ENCODE results near the gene SUPT6H.
"Not testable (repeated sequence)": the region's sequence is repeated elsewhere in the genome, so short reads cannot be mapped to it uniquely, and the experiment has no call there.

SUPT6H gene

DNA sequence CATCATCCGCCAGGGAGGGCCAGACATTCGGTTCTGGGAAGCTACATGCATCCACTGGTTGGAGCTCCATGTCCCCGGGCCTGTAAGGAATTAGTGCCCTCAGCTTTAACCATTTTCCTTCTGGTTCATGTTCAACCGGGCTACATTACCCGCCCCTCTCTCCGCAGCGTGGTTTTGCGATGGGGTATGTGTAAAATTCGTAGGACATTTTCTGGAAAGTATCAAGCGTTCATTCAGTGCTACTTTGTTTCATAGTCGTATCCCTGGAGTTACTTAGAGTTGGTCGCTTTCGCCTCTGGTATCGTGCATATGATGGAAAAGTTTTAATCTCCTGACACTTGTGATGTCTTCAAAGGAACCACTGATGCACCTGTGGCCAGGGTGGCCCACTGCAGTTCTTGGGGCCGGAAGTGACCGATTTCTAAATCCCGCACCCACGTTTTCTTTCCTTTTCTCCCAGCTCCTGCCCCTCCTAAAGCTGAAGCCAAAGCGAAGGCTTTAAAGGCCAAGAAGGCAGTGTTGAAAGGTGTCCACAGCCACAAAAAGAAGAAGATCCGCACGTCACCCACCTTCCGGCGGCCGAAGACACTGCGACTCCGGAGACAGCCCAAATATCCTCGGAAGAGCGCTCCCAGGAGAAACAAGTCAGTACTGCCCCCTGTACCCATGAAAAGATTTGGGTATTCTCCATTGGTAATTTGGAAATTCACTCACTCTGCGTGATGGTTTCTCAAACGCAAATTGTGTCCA lies 58.4 kb downstream of the SUPT6H start:
- Mint-ChIP-seq H3K4me3 (peak overlapping the region; percentile 100), H3K27ac (peak overlapping the region; percentile 99), H3K27me3 (ENCODE audit: low read depth, poor library complexity) (peaks cover 8% of the 10 kb centered on the region), H3K4me1 (peaks cover 87% of the 10 kb centered on the region), H3K36me3 (ENCODE audit: low read depth) (peaks cover 45% of the 10 kb centered on the region), H3K9me3 (no peaks in the 10 kb centered on the region)
- DNase-seq, result no peak
- TF ChIP-seq, protein P1, sequence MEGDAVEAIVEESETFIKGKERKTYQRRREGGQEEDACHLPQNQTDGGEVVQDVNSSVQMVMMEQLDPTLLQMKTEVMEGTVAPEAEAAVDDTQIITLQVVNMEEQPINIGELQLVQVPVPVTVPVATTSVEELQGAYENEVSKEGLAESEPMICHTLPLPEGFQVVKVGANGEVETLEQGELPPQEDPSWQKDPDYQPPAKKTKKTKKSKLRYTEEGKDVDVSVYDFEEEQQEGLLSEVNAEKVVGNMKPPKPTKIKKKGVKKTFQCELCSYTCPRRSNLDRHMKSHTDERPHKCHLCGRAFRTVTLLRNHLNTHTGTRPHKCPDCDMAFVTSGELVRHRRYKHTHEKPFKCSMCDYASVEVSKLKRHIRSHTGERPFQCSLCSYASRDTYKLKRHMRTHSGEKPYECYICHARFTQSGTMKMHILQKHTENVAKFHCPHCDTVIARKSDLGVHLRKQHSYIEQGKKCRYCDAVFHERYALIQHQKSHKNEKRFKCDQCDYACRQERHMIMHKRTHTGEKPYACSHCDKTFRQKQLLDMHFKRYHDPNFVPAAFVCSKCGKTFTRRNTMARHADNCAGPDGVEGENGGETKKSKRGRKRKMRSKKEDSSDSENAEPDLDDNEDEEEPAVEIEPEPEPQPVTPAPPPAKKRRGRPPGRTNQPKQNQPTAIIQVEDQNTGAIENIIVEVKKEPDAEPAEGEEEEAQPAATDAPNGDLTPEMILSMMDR (IDR thresholded peaks at IDR 0.05), result no peak

DNA sequence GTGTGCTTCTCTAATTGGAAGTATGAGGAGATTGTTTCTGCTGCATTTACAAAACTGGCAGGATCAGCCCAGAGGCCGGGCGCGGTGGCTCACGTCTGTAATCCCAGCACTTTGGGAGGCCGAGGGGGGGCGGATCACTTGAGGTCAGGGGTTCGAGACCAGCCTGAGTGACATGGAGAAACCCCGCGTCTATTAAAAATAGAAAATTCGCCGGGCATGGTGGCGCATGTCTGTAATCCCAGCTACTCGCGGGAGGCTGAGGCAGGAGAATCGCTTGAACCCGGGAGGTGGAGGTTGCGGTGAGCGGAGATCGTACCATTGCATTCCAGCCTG lies 59.0 kb downstream of the SUPT6H start:
- Mint-ChIP-seq H3K36me3 (ENCODE audit: low read depth) (peaks cover 42% of the 10 kb centered on the region), H3K4me3 (peak overlapping the region; percentile 100), H3K4me1 (peaks cover 84% of the 10 kb centered on the region), H3K27ac (peak overlapping the region; percentile 99)
- not testable (repeated sequence) for H3K27me3 Mint-ChIP-seq (ENCODE audit: low read depth, poor library complexity); H3K9me3 Mint-ChIP-seq; DNase-seq

DNA sequence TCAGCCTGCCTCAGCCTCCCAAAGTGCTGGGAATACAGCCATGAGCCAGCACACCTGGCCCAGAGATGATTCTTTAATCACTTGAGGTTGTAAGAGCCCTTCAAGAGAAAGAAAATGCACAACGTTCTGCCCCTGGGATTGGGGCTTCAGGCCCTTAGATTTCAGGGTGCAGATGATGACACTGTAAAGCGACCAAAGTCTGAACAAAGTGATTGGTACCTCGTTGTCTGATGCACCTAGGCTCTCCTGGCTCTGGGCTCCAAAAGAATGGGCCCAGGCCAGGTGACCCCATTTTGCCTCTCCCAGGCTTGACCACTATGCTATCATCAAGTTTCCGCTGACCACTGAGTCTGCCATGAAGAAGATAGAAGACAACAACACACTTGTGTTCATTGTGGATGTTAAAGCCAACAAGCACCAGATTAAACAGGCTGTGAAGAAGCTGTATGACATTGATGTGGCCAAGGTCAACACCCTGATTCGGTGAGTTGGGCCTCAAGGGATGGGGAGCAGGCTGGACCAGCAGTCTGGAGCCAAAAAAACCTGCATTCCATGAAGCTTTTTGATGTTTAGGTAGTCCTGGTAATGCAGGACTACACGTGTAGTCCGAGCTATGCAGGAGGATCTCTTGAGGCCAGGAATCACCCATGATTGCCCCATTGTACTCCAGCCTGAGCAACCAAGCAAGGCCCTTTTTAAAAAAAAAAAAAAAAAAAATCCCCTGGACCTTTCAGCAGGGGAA lies 60.6 kb downstream of the SUPT6H start:
- H3K36me3 Mint-ChIP-seq (ENCODE audit: low read depth), result peaks cover 42% of the 10 kb centered on the region
- H3K4me3 Mint-ChIP-seq, result peak overlapping the region; percentile 100
- no peak for DNase-seq
- TF ChIP-seq, protein P1 (IDR thresholded peaks at IDR 0.05), result no peak
- no peaks in the 10 kb centered on the region for H3K9me3 Mint-ChIP-seq
- H3K27me3 Mint-ChIP-seq (ENCODE audit: low read depth, poor library complexity), result peaks cover 8% of the 10 kb centered on the region
- H3K27ac Mint-ChIP-seq, result peak overlapping the region; percentile 68
- H3K4me1 Mint-ChIP-seq, result peaks cover 78% of the 10 kb centered on the region

DNA sequence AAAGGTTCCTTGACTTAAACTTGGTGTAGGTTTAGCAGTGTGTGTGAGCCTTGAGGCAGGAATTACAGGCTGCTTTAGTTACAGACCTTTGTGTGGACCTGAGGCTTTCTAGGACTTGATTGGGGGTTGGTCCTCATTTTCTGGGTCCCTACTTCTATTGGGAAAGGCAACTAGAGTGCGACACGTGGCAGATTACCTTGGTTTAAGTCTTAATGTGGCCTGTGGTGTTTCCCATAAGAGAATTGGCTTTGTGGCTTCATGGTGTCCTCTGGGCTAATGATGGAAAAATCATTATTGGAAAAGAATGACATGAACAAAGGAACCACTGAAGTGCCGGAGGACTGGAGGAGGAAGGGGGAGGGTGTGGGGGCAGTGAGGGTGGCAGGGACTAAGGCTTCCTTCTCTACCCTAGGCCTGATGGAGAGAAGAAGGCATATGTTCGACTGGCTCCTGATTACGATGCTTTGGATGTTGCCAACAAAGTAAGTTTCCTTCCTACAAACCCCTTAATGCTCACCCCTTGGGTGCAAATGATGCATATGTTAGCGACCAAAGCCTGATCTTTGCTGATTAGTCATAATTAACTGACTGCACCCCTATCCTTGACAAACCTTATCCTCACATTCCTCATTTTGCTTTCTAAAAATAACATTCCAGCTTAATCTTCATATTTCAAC lies 61.3 kb downstream of the SUPT6H start:
- Mint-ChIP-seq H3K4me3 (peak overlapping the region; percentile 66), H3K4me1 (peaks cover 81% of the 10 kb centered on the region), H3K27me3 (ENCODE audit: low read depth, poor library complexity) (peaks cover 5% of the 10 kb centered on the region), H3K9me3 (no peaks in the 10 kb centered on the region), H3K27ac (peak overlapping the region; percentile 68), H3K36me3 (ENCODE audit: low read depth) (peaks cover 42% of the 10 kb centered on the region)
- no peak for DNase-seq
- TF ChIP-seq, protein P1 (IDR thresholded peaks at IDR 0.05), result no peak

DNA sequence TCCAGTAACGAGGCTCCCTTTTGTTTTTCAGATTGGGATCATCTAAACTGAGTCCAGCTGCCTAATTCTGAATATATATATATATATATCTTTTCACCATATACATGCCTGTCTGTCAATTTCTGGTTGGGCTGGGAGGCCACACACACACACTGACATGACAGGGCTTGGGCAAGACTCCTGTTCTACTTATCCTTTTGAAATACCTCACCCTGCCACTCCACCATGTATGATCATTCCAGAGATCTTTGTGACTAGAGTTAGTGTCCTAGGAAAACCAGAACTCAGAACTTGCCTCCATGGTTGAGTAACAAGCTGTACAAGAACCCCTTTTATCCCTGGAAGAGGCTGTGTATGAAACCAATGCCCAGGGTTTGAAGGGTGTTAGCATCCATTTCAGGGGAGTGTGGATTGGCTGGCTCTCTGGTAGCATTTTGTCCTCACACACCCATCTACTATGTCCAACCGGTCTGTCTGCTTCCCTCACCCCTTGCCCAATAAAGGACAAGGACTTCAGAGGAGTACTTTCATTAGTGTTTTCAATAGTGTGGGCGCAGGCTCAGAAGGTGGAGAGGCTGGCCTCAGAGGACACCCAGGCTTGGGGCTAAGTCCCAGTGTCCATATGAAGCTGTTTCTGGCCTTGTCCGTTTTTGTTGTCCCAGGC lies 62.0 kb downstream of the SUPT6H start:
- not testable (repeated sequence) for DNase-seq; H3K27me3 Mint-ChIP-seq (ENCODE audit: low read depth, poor library complexity); H3K9me3 Mint-ChIP-seq
- H3K4me3 Mint-ChIP-seq, result peak overlapping the region; percentile 84
- H3K36me3 Mint-ChIP-seq (ENCODE audit: low read depth), result peaks cover 42% of the 10 kb centered on the region
- peaks cover 78% of the 10 kb centered on the region for H3K4me1 Mint-ChIP-seq
- H3K27ac Mint-ChIP-seq, result peak overlapping the region; percentile 86

DNA sequence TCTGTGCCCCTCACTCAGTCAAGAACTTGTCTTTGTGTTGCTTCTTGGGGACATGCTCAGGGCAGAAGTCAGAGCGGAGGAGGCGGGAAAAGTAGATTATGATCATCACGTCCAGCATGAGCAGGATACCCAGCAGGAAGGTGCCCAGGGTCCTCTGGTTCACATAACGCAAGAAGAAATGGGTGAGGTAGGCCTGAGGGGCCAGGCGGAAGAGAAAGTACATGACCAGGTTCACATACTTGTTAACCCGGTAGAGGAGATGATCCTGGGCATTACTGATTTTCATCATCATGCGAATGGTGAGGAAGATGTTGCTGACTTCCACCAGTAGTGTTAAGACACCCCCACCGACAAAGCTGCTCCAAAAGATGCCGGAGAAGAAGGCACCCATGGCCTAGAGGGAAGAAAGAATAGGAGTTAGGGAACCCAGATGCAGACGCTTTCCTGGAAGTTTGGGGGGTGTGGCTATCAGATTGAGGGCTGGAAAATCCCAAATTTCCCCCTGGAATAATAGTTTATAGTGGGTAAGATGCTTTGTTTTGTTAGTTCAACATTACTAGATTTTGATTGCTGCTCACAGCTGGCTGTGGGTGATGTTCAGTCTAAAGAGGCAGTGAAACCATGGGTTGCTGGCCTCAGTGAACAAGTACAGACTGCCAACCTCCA lies 62.6 kb downstream of the SUPT6H start:
- Mint-ChIP-seq H3K4me1 (peaks cover 76% of the 10 kb centered on the region), H3K36me3 (ENCODE audit: low read depth) (peaks cover 42% of the 10 kb centered on the region), H3K27ac (peak overlapping the region; percentile 86), H3K9me3 (no peaks in the 10 kb centered on the region), H3K4me3 (peak overlapping the region; percentile 84), H3K27me3 (ENCODE audit: low read depth, poor library complexity) (peaks cover 5% of the 10 kb centered on the region)
- TF ChIP-seq, protein P1 (IDR thresholded peaks at IDR 0.05), result no peak
- no peak for DNase-seq

Measured in nephron progenitor cell (in vitro differentiated cells).